K562 (cell line): Measurements from ENCODE around the gene OFD1. TPM values are rescaled to one million over a fixed set of nuclear protein-coding genes. Genes with fewer than 3 reads are reported as not detected.

Source experiments
- ATAC-seq: fragments of 200-7000 bp; cut with Tn5 transposase; 3 replicates; pipeline ENCODE4 v1.9.1; 2020; ENCODE audit warnings: moderate library complexity
- BruUV-seq: library from RNA; stranded (reverse); fragments of 400-500 nt; replicated peaks from 2 replicates; lab custom pipeline; 2021; lab: Mats Ljungman, UMichigan
- CTCF ChIA-PET: fragments of 300-600 bp; formaldehyde crosslinking; extraction: SDS; loops from one replicate; lab custom pipeline; 2021; ENCODE audit warnings: low intra/inter-chr PET ratio; lab: Yijun Ruan, JAX
- POLR2A ChIA-PET: fragments of 300-600, 350-650 bp; sonication (Branson Sonifier 250); formaldehyde crosslinking; extraction: SDS; loops from one replicate; lab custom pipeline; 2021; ENCODE audit warnings: antibody characterized with exemption, inconsistent platforms; lab: Yijun Ruan, JAX
- DNase-seq, 4 experiments: peaks; one replicate each; pipeline versions ENCODE4 v3.0.0 to v3.0.0-alpha.2; 2011 to 2018; ENCODE audit warnings: low spot score in 3 of 4, mixed read lengths in 3 of 4; ENCODE audit errors: extremely low read depth in 1 of 4
- FAIRE-seq: peaks from 2 replicates; lab custom pipeline; 2011; peaks lifted over from hg19 to GRCh38; lab: Jason Lieb, UNC
- H2AFZ ChIP-seq: 2 replicates; pipeline ENCODE4 v1.6.0; 2011; ENCODE audit warnings: low read depth, low read length, control low read depth, inconsistent platforms
- H3K27ac ChIP-seq: fragments of 200-600 bp; 3 replicates; pipeline ENCODE4 v1.8.0; 2011; ENCODE audit warnings: low read depth, mild to moderate bottlenecking, control low read depth, inconsistent platforms, low read length, moderate library complexity, mixed read lengths; ENCODE audit errors: extremely low read depth
- H3K27me3 ChIP-seq, 2 experiments: fragments of 300-600 bp in 1 of 2; 2 replicates in 1 of 2; 3 replicates in 1 of 2; pipeline versions ENCODE4 v1.6.0 to v1.8.0; 2011; ENCODE audit warnings: inconsistent platforms in 2 of 2, low read length in 2 of 2, mild to moderate bottlenecking in 1 of 2, mixed read lengths in 1 of 2, moderate library complexity in 1 of 2; ENCODE audit not compliant: control insufficient read depth in 2 of 2, insufficient read depth in 2 of 2
- H3K36me3 ChIP-seq: fragments of 300-600 bp; 3 replicates; pipeline ENCODE4 v1.8.0; 2011; ENCODE audit warnings: mild to moderate bottlenecking, low read length, inconsistent platforms; ENCODE audit not compliant: control insufficient read depth, insufficient read depth
- H3K4me1 ChIP-seq, 2 experiments: fragments of 200-600 bp in 1 of 2; replicated peaks in 1 of 2; 2 replicates in 1 of 2; 3 replicates in 1 of 2; pipeline versions ENCODE4 v1.5.1 to v1.8.0; 2011; ENCODE audit warnings: inconsistent platforms in 2 of 2, low read length in 2 of 2, mild to moderate bottlenecking in 1 of 2, mixed read lengths in 1 of 2, moderate library complexity in 1 of 2; ENCODE audit not compliant: control insufficient read depth in 2 of 2, insufficient read depth in 2 of 2
- H3K4me2 ChIP-seq: 2 replicates; pipeline ENCODE4 v1.6.1; 2011; ENCODE audit warnings: low read length, control low read depth, inconsistent platforms, mixed read lengths; ENCODE audit not compliant: insufficient read depth
- H3K4me3 ChIP-seq: fragments of 200-600 bp; sonication (generic), shearing (Covaris generic); 2 replicates; pipeline ENCODE4 v1.5.1; 2016; ENCODE audit warnings: control low read depth, inconsistent platforms
- H3K79me2 ChIP-seq: fragments of 200-600 bp; 3 replicates; pipeline ENCODE4 v1.8.0; 2011; ENCODE audit warnings: low read length, inconsistent platforms; ENCODE audit not compliant: control insufficient read depth, insufficient read depth
- H3K9ac ChIP-seq, 2 experiments: 2 replicates each; pipeline versions ENCODE4 v1.6.0 to v1.6.1; 2011; ENCODE audit warnings: low read depth in 2 of 2, low read length in 2 of 2, control low read depth in 1 of 2, inconsistent platforms in 1 of 2, mild to moderate bottlenecking in 1 of 2, mixed read lengths in 1 of 2; ENCODE audit not compliant: insufficient read depth in 1 of 2
- H3K9me1 ChIP-seq: one replicate; pipeline ENCODE4 v1.6.0; 2011; ENCODE audit warnings: inconsistent platforms, mild to moderate bottlenecking, low read length, moderate library complexity; ENCODE audit not compliant: control insufficient read depth, insufficient read depth
- H3K9me3 ChIP-seq: replicated peaks from 2 replicates; pipeline ENCODE4 v1.5.1; 2011; ENCODE audit warnings: low read depth, low read length, inconsistent platforms; ENCODE audit not compliant: control insufficient read depth, insufficient read depth
- H4K20me1 ChIP-seq: replicated peaks from 2 replicates; pipeline ENCODE4 v1.6.1; 2011; ENCODE audit warnings: low read length, inconsistent platforms, mixed read lengths; ENCODE audit not compliant: control insufficient read depth, insufficient read depth
- BMI1 ChIP-seq: fragments of 150-350 bp; IDR thresholded peaks from 2 replicates; pipeline ENCODE4 v1.6.1; 2014; ENCODE audit warnings: low read length
- CBFA2T2 ChIP-seq: fragments of 450-650 bp; conservative IDR thresholded peaks from 2 replicates; pipeline ENCODE4 v1.6.1; 2017; ENCODE audit warnings: mild to moderate bottlenecking
- CXXC5 ChIP-seq: fragments of 250-450 bp; sonication (Bioruptor Pico); IDR thresholded peaks from 2 replicates; pipeline ENCODE4 v1.8.0; 2022; ENCODE audit warnings: inconsistent platforms, mild to moderate bottlenecking, moderate library complexity
- FOXM1 ChIP-seq, 2 experiments: fragments of 450-650 bp in 1 of 2; sonication (generic) in 1 of 2; formaldehyde crosslinking in 1 of 2; IDR thresholded peaks; 2 replicates each; pipeline versions ENCODE4 v1.6.1 to v1.9.0; 2017 to 2022; ENCODE audit warnings: low read depth in 2 of 2, mild to moderate bottlenecking in 2 of 2, missing genetic modification reagents in 1 of 2, moderate library complexity in 1 of 2
- GATAD2B ChIP-seq: fragments of 450-650 bp; IDR thresholded peaks from 2 replicates; pipeline ENCODE4 v1.6.1; 2017; ENCODE audit warnings: mild to moderate bottlenecking, borderline replicate concordance
- GTF2F1 ChIP-seq: IDR thresholded peaks from 2 replicates; pipeline ENCODE4 v1.6.1; 2011; ENCODE audit warnings: low read depth, low read length, improper control_type of control experiment
- LCOR ChIP-seq: sonication (generic); formaldehyde crosslinking; IDR thresholded peaks from 2 replicates; pipeline ENCODE4 v1.8.0; 2022; ENCODE audit warnings: mild to moderate bottlenecking, missing genetic modification reagents
- SMARCC2 ChIP-seq: fragments of 450-650 bp; IDR thresholded peaks from 2 replicates; pipeline ENCODE4 v1.6.1; 2017; ENCODE audit warnings: antibody characterized with exemption, moderate library complexity, mild to moderate bottlenecking, low read depth
- SPI1 ChIP-seq: IDR thresholded peaks from 2 replicates; pipeline ENCODE4 v1.6.1; 2011; ENCODE audit warnings: low read depth, low read length, control low read depth, borderline replicate concordance
- U2AF2 ChIP-seq: fragments of 200-400 bp; formaldehyde crosslinking; optimal IDR thresholded peaks from 2 replicates; pipeline ENCODE3; 2017; ENCODE audit warnings: low read depth, mild to moderate bottlenecking, low read length
- ZEB2 ChIP-seq: fragments of 450-650 bp; IDR thresholded peaks from 2 replicates; pipeline ENCODE4 v1.6.1; 2016
- WGBS: fragments of 100-300 bp; shearing (Covaris generic); methylation state at CpG from one replicate; pipeline ENCODE4 v1.1.6; 2016; ENCODE audit warnings: low coverage, mixed read lengths; ENCODE audit not compliant: insufficient coverage; ENCODE audit errors: missing lambda C conversion rate; 5-methylcytosine and 5-hydroxymethylcytosine counted together
- in situ Hi-C: fragments of 300-500 bp; cut with MboI; formaldehyde crosslinking; loops from 4 replicates; pipeline ENCODE4 v1.15.0; 2018; ENCODE audit warnings: inconsistent platforms, mixed read lengths
- intact Hi-C: fragments of 100-400 bp; cut with micrococcal nuclease; formaldehyde crosslinking; loops from 2 replicates; pipeline ENCODE4 v1.14.2; 2022
- polyA plus RNA-seq, 8 experiments: library from polyadenylated mRNA; depleted of rRNA in 4 of 8; stranded (reverse) in 5 of 8; unstranded in 3 of 8; fragments of >200 nt; fragmentation: Nextera tagmentation in 2 of 8; fragmentation: Illumina TruSeq in 1 of 8; extraction: Ambion mirVana in 2 of 8; extraction: Trizol in 1 of 8; gene quantifications; 2 replicates each; pipeline versions ENCODE4 v1.2.1 to v1.2.3, GENCODE V29; 2011 to 2014; ENCODE audit warnings: inconsistent platforms in 1 of 8, missing spikeins in 1 of 8
- total RNA-seq, 7 experiments: library from RNA; depleted of rRNA in 6 of 7; stranded (reverse); fragments of >200 nt in 6 of 7; fragmentation: Illumina TruSeq in 2 of 7; extraction: Trizol in 2 of 7; gene quantifications; 2 replicates each; pipeline versions ENCODE4 v1.2.1 to v1.2.3, GENCODE V29; 2011 to 2021; ENCODE audit warnings: low replicate concordance in 1 of 7
- TF ChIP-seq, protein P1 (sequence below): fragments of 450-650 bp; IDR thresholded peaks from 2 replicates; pipeline ENCODE4 v1.6.1; 2016; ENCODE audit warnings: antibody characterized with exemption

The OFD1 gene
- total and polyA plus RNA-seq, 9 of the 15 experiments (the other 6 are each of a cell fraction or from before 2014, with no cell fraction given): 22.0 to 49.1 (median 30.2) TPM

DNA sequence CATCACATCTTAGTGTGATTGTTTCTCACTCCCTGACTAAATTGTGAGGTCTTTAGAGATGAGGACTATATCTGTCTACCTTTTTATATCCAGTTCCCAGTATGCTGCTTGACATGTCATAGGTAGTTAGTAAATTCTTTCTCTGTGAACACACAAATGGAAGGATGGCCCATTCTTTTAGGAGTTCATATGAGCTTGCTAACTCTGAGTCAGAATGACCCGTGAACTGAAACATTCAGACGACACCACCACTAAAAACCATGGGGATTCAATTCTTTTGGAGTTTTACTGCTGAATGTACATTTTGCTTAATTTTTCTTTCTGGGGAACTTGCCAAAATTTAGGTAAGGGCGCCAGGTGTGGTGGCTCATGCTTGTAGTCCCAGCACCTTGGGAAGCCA lies 13.9 kb downstream of the OFD1 start:
- no TSS peak for BruUV-seq
- no peak overlapping the region for H3K27ac ChIP-seq
- no peak overlapping the region for H3K4me3 ChIP-seq
- no peak overlapping the region for H2AFZ ChIP-seq
- no peak for DNase-seq
- FAIRE-seq: no peak
- no peaks in the 10 kb centered on the region for H3K79me2 ChIP-seq
- WGBS: 90% methylated on average over 3 of the region's 3 CpGs
- H3K9me1 ChIP-seq: no peaks in the 10 kb centered on the region
- CTCF ChIA-PET: interaction anchor here (2.6 kb wide), 1 partner anchor 90 kb away, joined by 19 read pairs; no protein-coding TSS in a partner anchor
- no peaks in the 10 kb centered on the region for H4K20me1 ChIP-seq
- POLR2A ChIA-PET: no interaction called here
- H3K36me3 ChIP-seq: peaks cover 83% of the 10 kb centered on the region
- H3K9me3 ChIP-seq: no peaks in the 10 kb centered on the region
- no peak for ATAC-seq
- intact Hi-C loops: no loop called here
- TF ChIP-seq, protein P1, sequence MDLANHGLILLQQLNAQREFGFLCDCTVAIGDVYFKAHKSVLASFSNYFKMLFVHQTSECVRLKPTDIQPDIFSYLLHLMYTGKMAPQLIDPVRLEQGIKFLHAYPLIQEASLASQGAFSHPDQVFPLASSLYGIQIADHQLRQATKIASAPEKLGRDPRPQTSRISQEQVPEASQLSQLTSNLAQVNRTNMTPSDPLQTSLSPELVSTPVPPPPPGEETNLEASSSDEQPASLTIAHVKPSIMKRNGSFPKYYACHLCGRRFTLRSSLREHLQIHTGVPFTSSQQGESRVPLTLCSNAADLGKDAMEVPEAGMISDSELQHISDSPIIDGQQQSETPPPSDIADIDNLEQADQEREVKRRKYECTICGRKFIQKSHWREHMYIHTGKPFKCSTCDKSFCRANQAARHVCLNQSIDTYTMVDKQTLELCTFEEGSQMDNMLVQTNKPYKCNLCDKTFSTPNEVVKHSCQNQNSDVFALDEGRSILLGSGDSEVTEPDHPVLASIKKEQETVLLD: no peak
- no peak for TF ChIP-seq ZEB2
- TF ChIP-seq U2AF2: no peak
- TF ChIP-seq GATAD2B: no peak
- no peak for TF ChIP-seq BMI1
- TF ChIP-seq CBFA2T2: no peak
- TF ChIP-seq GTF2F1: no peak
- TF ChIP-seq LCOR: no peak
- TF ChIP-seq SPI1: no peak
- no peak for TF ChIP-seq FOXM1 (IDR thresholded peaks at IDR 0.05; ENCODE audit: low read depth)
- TF ChIP-seq FOXM1 (CRISPR knock-in tag; IDR thresholded peaks at IDR 0.05; ENCODE audit: low read depth): no peak
- no peak for TF ChIP-seq CXXC5 (CRISPR knock-in tag)
- TF ChIP-seq SMARCC2: no peak
- in situ Hi-C loops: loop anchor here (5.0 kb wide), 1 partner anchor 96 kb away; the partner anchor contains the start of gene TCEANC
- H3K4me2 ChIP-seq: no peak overlapping the region
- H3K4me1 ChIP-seq: no peaks in the 10 kb centered on the region
- no peak overlapping the region for H3K9ac ChIP-seq
- H3K27me3 ChIP-seq: no peaks in the 10 kb centered on the region
